GM18508 (cell line): ENCODE data around the gene HIP1.
"Not testable (repeated sequence)": the region's sequence is repeated elsewhere in the genome, so short reads cannot be mapped to it uniquely, and the experiment has no call there.

Source experiments
- ATAC-seq: cut with Tn5 transposase; IDR thresholded peaks from one replicate; pipeline ENCODE4 v1.9.1; 2021; ENCODE audit warnings: moderate number of reproducible peaks; ENCODE audit not compliant: insufficient read depth, unreplicated experiment

Gene HIP1

DNA sequence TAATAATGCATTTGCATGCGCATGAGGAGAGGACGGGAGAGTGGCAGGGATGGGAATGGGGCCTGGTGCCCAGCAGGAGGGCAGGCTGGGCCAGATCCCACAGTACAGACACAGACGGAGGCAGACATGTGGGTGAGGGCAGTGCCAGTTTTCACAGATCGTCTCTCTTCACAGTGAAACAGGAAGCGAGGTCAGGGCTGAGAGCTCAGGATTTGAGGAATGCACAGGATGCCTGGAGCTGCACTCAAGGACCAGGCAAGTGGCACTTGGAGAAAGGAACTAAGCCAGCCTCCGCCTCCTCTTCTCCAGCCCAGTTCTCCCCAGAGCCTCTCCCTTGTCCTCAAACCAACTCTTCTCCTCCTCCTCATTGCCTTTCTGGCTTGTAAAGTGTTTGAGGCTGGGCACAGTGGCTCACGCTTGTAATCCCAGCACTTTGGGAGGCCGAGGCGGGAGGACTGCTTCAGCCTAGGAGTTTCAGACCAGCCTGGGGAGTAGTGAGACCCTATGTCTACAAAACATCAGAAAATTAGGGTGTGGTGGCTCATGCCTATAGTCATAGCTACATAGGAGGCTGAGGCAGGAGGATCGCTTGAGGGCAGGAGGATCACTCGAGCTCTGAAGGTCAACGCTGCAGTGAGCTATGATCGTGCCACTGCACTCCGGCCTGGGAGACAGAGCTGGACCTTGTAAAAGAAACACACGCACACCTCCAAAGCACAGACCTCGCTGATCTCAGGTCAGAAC, 115.2 kb downstream of the HIP1 start:
- no peak for ATAC-seq

GRCh38 chr7:75621124-75621523, 117.6 kb downstream of the HIP1 start:
- no peak for ATAC-seq

GRCh38 chr7:75619636-75620035, 119.1 kb downstream of the HIP1 start:
- ATAC-seq: no peak

DNA sequence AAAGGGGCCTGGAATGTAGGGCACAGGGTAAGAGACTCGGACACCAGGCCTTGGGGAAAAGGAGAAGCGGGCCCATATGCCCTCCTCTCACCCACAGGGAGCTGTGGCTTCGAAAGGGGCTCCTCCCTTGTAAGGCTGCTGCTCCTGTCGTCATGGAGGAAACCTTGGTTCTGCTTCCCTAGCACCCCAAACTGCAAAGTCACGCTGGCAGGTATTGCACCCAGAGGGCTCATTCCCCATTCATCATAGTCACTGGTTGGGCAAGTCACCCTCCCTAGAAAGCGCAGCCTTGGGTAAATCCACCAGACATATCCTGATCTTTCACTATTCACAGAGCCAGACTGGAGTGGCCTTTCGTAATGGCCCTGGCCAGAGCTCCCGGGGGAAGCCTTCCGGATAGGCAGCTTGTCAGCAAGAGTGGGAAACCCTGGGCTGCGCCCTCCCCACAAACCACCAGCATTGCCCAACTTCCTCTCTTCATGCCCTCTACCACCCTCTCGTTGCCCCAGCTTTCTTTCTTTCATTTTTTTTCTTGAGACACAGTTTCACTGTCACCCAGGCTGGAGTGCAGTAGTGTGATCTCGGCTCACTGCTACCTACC, 121.0 kb downstream of the HIP1 start:
- no peak for ATAC-seq

GRCh38 chr7:75616421-75617167, 122.1 kb downstream of the HIP1 start:
- no peak for ATAC-seq

- ATAC-seq: no peak
Observed at GRCh38 chr7:75614401-75614800, 124.3 kb downstream of the HIP1 start.

DNA sequence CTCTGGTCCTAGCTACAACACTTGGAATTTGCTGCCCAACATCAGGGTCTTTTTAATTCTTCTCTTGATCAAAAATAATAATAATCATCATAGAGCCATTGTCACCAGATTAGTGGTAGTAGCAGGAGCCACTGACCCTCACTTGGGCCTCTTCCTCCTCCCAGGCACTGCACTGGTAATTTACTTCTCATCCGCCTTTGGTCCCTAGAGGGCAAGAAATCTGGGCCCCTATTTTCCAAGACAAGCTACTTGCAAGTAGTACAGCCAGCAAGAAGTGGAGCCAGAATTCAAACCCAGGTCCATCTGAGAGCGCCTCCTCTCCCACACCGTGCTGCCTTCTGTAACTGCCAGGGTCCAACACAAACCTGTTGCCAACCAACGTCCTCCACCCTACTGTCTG, 125.4 kb downstream of the HIP1 start:
- ATAC-seq: no peak

GRCh38 chr7:75611557-75612178, 127.1 kb downstream of the HIP1 start:
- no peak for ATAC-seq

DNA sequence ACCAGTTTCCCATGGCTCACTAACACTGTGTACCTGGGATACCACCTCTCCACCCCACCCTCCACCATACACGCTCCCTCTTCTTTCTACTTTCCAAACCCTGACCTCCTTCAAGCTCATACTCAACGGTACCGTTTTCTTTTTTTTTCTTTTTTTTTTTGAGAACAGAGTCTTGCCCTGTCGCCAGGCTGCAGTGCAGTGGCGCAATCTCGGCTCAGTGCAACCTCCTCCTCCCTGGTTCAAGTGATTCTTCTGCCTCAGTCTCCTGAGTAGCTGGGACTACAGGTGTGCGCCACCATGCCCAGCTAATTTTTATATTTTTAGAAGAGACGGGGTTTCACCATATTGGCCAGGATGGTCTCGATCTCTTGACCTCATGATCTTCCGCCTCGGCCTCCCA, 129.3 kb downstream of the HIP1 start:
- not testable (repeated sequence) for ATAC-seq

- ATAC-seq: no peak
Observed at GRCh38 chr7:75608451-75609122, 130.2 kb downstream of the HIP1 start.

DNA sequence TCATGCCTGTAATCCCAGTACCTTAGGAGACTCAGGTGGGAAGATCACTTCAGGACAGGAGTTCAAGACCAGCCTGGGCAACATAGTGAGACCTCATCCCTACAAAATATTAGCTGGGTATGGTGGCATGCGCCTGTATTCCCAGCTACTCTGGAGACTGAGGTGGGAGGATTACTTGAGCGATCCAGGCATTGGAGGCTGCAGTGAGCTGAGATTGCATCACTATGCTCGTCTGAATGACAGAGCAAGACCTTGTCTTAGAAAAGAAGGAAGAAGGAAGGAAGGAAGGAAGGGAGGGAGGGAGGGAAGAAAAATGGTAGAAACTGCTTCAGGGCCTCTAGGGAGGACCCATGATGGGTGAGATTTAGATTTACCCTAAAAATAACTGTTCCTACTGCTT, 134.3 kb downstream of the HIP1 start:
- ATAC-seq: no peak

- ATAC-seq: not testable (repeated sequence)
Observed at GRCh38 chr7:75602831-75603230, 135.9 kb downstream of the HIP1 start.

DNA sequence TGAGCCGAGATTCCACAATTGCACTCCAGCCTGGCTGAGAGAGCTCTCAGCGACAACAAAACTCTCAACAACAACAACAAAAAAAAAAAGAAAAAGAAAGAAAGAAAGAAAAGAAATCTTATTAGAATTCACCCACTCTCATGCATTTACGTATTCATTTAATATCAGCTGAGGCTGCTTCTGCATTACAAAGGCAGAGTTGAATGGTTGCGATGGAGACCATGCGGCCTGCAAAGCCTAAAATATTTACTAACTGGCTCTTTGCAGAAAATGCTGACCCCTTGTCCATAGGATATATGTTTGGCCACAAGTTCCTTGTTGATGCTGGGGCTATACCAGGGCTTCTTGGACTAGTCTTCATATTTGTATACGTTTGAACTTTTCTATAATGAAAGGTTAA, 137.2 kb downstream of the HIP1 start:
- no peak for ATAC-seq

DNA sequence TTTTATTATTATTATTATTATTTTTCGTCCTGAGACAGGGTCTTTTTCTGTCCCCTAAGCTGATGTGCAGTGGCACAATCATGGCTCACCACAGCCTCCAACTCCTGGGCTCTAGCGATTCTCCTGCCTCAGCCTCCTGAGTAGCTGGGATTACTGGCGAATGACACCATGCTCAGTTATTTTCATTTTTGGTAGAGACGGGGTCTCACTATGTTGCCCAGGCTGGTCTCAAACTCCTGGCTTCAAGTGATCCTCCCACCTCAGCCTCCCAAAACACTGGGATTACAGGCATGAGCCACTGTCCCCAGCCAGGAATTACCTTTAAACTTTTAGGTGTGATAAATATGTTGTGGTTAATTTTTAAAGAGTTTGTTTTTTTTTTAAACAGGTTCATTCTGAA, 138.0 kb downstream of the HIP1 start:
- not testable (repeated sequence) for ATAC-seq

DNA sequence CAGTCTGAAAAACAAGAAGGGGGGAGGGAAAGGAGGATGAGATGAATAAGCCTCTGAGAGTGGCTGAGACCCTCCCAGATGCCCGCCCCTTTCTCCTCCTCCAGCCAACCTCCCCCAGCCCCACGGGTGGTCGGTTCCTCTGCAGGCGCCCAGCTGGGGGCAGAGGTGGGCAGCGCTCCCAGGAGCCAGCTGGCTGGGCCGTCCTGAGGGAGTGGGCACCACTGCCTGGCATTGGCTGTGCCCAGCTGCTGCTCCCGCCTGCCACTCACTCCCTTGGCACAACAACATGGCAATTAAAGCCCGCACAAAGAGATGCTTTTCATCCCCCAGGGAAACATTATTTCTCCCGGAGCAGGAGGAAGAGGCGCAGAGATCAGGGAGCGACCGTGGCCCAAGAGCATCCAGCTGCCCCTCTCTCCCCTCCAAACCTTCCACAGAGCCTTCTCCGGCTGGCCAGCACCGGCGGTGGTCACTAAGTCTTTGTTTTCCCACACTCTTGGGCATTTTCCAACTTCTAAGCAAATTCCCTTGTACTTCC, 139.4 kb downstream of the HIP1 start:
- ATAC-seq: no peak

- no peak for ATAC-seq
Observed at GRCh38 chr7:75596727-75597614, 141.8 kb downstream of the HIP1 start.

- no peak for ATAC-seq
Observed at GRCh38 chr7:75595766-75596165, 143.0 kb downstream of the HIP1 start.

GRCh38 chr7:75593500-75594184, 145.1 kb downstream of the HIP1 start:
- not testable (repeated sequence) for ATAC-seq
